Smooth muscle cell (in vitro differentiated cells): ENCODE measurements around the gene FFAR2. TPM values are rescaled to one million over a fixed set of nuclear protein-coding genes. Genes with fewer than 3 reads are reported as not detected.
"Not testable (repeated sequence)": the region's sequence is repeated elsewhere in the genome, so short reads cannot be mapped to it uniquely, and the experiment has no call there.

Experiments used
- DNase-seq: peaks from one replicate; lab custom pipeline; 2025; ENCODE audit not compliant: unreplicated experiment; lab: John Stamatoyannopoulos, UW
- H2AFZ ChIP-seq: fragments of 200-600 bp; sonication (generic); 2 replicates; pipeline ENCODE4 v1.6.0; 2016; ENCODE audit warnings: antibody characterized with exemption, low read depth, mild to moderate bottlenecking
- H3F3A ChIP-seq: fragments of 200-600 bp; sonication (generic); 2 replicates; pipeline ENCODE4 v1.6.0; 2017; ENCODE audit warnings: antibody characterized with exemption, low read depth
- H3K27ac ChIP-seq: fragments of 200-600 bp; sonication (generic); 2 replicates; pipeline ENCODE4 v1.5.1; 2016; ENCODE audit warnings: low read depth, mild to moderate bottlenecking
- H3K27me3 ChIP-seq: fragments of 200-600 bp; sonication (generic); 2 replicates; pipeline ENCODE4 v1.6.1; 2016; ENCODE audit warnings: low read depth, mild to moderate bottlenecking
- H3K36me3 ChIP-seq: fragments of 200-600 bp; sonication (generic); 2 replicates; pipeline ENCODE4 v1.5.1; 2016; ENCODE audit warnings: low read depth
- H3K4me1 ChIP-seq: fragments of 200-600 bp; sonication (generic); 2 replicates; pipeline ENCODE4 v1.5.1; 2016; ENCODE audit warnings: low read depth
- H3K4me2 ChIP-seq: fragments of 200-600 bp; sonication (generic); 2 replicates; pipeline ENCODE4 v1.6.0; 2016; ENCODE audit warnings: mild to moderate bottlenecking
- H3K4me3 ChIP-seq: fragments of 200-600 bp; sonication (generic); 2 replicates; pipeline ENCODE4 v1.5.1; 2016; ENCODE audit warnings: mild to moderate bottlenecking
- H3K79me2 ChIP-seq: fragments of 200-600 bp; sonication (generic); 2 replicates; pipeline ENCODE4 v1.6.0; 2016; ENCODE audit warnings: low read depth, mild to moderate bottlenecking
- H3K9ac ChIP-seq: fragments of 200-600 bp; sonication (generic); 2 replicates; pipeline ENCODE4 v1.6.0; 2016; ENCODE audit warnings: low read depth
- H3K9me3 ChIP-seq: fragments of 200-600 bp; sonication (generic); replicated peaks from 2 replicates; pipeline ENCODE4 v1.5.1; 2016; ENCODE audit warnings: low read depth
- H4K20me1 ChIP-seq: fragments of 200-600 bp; sonication (generic); 2 replicates; pipeline ENCODE4 v1.6.0; 2016; ENCODE audit warnings: low read depth
- CTCF ChIP-seq: fragments of 200-600 bp; sonication (generic); IDR thresholded peaks from 2 replicates; pipeline ENCODE4 v1.5.1; 2017; ENCODE audit warnings: borderline replicate concordance, mild to moderate bottlenecking, antibody characterized with exemption; ENCODE audit not compliant: insufficient read depth, poor library complexity, severe bottlenecking
- WGBS: methylation state at CpG from one replicate; pipeline ENCODE4 v1.1.7; 2016; ENCODE audit warnings: low lambda C conversion rate; 5-methylcytosine and 5-hydroxymethylcytosine counted together
- polyA plus RNA-seq: library from polyadenylated mRNA; unstranded; fragments of >200 nt; fragmentation: Nextera tagmentation; extraction: Ambion mirVana; gene quantifications from 2 replicates; pipeline ENCODE4 v1.2.1, GENCODE V29; 2016
- total RNA-seq: library from RNA; depleted of rRNA; stranded (reverse); fragments of >200 nt; gene quantifications from 2 replicates; pipeline ENCODE4 v1.2.3, GENCODE V29; 2014

Gene FFAR2
- total and polyA plus RNA-seq, 2 experiments from 2014 or later = not detected

- no peaks in the 10 kb centered on the region for H3K4me1 ChIP-seq
- 85% methylated on average over 14 of the region's 14 CpGs for WGBS
- H3F3A ChIP-seq = no peaks in the 10 kb centered on the region
- H3K36me3 ChIP-seq = no peaks in the 10 kb centered on the region
- no peak overlapping the region for H3K9ac ChIP-seq
- no peaks in the 10 kb centered on the region for H4K20me1 ChIP-seq
- no peak for TF ChIP-seq CTCF
- no peaks in the 10 kb centered on the region for H3K79me2 ChIP-seq
- H3K4me3 ChIP-seq = no peak overlapping the region
- H2AFZ ChIP-seq = no peak overlapping the region
- no peaks in the 10 kb centered on the region for H3K27me3 ChIP-seq
- H3K27ac ChIP-seq = no peak overlapping the region
- no peaks in the 10 kb centered on the region for H3K9me3 ChIP-seq
- no peak for DNase-seq
- no peak overlapping the region for H3K4me2 ChIP-seq
Observed at GRCh38 chr19:35459414-35460082, 11.5 kb downstream of the FFAR2 start.

- no peak for DNase-seq
- Histone ChIP-seq H2AFZ (no peak overlapping the region), H3K27ac (no peak overlapping the region), H3K9me3 (no peaks in the 10 kb centered on the region), H3K9ac (no peak overlapping the region), H3K4me1 (no peaks in the 10 kb centered on the region), H3K27me3 (no peaks in the 10 kb centered on the region), H3F3A (no peaks in the 10 kb centered on the region), H3K79me2 (no peaks in the 10 kb centered on the region), H3K4me3 (no peak overlapping the region), H3K4me2 (no peak overlapping the region), H4K20me1 (no peaks in the 10 kb centered on the region), H3K36me3 (no peaks in the 10 kb centered on the region)
- TF ChIP-seq CTCF = no peak
- 82% methylated on average over 10 of the region's 10 CpGs for WGBS
Observed at GRCh38 chr19:35460608-35461007, 12.6 kb downstream of the FFAR2 start.

- Histone ChIP-seq H3K4me1 (no peaks in the 10 kb centered on the region), H3K79me2 (no peaks in the 10 kb centered on the region), H3K4me3 (no peak overlapping the region), H3K27ac (no peak overlapping the region), H3K9ac (no peak overlapping the region), H3K4me2 (no peak overlapping the region), H4K20me1 (no peaks in the 10 kb centered on the region), H3K9me3 (no peaks in the 10 kb centered on the region), H3K36me3 (no peaks in the 10 kb centered on the region), H3F3A (no peaks in the 10 kb centered on the region), H3K27me3 (no peaks in the 10 kb centered on the region), H2AFZ (no peak overlapping the region)
- 95% methylated on average over 9 of the region's 9 CpGs for WGBS
- DNase-seq = no peak
- no peak for TF ChIP-seq CTCF
Observed at GRCh38 chr19:35461060-35461459, 13.0 kb downstream of the FFAR2 start.

GRCh38 chr19:35461788-35462187, 13.7 kb downstream of the FFAR2 start:
- not testable (repeated sequence) for H3K4me3 ChIP-seq, H3K4me2 ChIP-seq, H3K4me1 ChIP-seq, H3F3A ChIP-seq, H4K20me1 ChIP-seq, H3K9ac ChIP-seq, H3K36me3 ChIP-seq, DNase-seq, H3K27me3 ChIP-seq, H3K9me3 ChIP-seq, H3K27ac ChIP-seq, H2AFZ ChIP-seq, H3K79me2 ChIP-seq
